GM12875 (cell line): ENCODE results near the gene RGL1.

Source experiments
- H3K4me3 ChIP-seq: one replicate; pipeline ENCODE4 v1.5.1; 2011; ENCODE audit warnings: low read depth, low read length, control low read depth
- CTCF ChIP-seq: IDR thresholded peaks from 2 replicates; pipeline ENCODE4 v1.5.1; 2011; ENCODE audit warnings: low read depth, mild to moderate bottlenecking, control low read depth, inconsistent platforms, low read length, moderate library complexity, borderline replicate concordance; ENCODE audit not compliant: insufficient read depth

RGL1 gene

GRCh38 chr1:183918589-183918988, 113.7 kb downstream of the RGL1 start:
- no peak overlapping the region for H3K4me3 ChIP-seq
- TF ChIP-seq CTCF, result no peak

GRCh38 chr1:183920651-183921050, 115.7 kb downstream of the RGL1 start:
- H3K4me3 ChIP-seq, result no peak overlapping the region
- no peak for TF ChIP-seq CTCF

- 0 out of 2 replicates have a peak, but pooled peaks have one; percentile 21 for TF ChIP-seq CTCF
- H3K4me3 ChIP-seq, result no peak overlapping the region
These were observed 117.3 kb downstream of the RGL1 start for GRCh38 chr1:183922197-183922596.

DNA sequence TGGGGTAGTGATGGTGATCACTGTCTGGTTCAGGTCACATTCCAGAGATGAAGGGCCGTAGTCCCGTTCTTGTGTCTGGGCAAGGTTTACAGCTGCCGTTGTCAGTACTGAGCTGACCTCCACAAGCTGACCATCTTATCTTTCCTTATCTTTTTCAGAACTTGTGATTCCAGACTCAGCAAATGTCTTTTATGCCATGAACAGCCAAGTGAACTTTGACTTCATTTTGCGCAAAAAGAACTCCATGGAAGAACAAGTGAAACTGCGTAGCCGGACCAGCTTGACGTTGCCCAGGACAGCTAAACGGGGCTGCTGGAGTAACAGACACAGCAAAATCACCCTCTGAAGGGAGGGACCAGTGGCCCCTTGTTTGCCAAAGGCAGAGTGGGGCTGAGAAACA, 121.0 kb downstream of the RGL1 start:
- H3K4me3 ChIP-seq, result no peak overlapping the region
- no peak for TF ChIP-seq CTCF

GRCh38 chr1:183926983-183927382, 122.1 kb downstream of the RGL1 start:
- TF ChIP-seq CTCF, result no peak
- H3K4me3 ChIP-seq, result no peak overlapping the region

DNA sequence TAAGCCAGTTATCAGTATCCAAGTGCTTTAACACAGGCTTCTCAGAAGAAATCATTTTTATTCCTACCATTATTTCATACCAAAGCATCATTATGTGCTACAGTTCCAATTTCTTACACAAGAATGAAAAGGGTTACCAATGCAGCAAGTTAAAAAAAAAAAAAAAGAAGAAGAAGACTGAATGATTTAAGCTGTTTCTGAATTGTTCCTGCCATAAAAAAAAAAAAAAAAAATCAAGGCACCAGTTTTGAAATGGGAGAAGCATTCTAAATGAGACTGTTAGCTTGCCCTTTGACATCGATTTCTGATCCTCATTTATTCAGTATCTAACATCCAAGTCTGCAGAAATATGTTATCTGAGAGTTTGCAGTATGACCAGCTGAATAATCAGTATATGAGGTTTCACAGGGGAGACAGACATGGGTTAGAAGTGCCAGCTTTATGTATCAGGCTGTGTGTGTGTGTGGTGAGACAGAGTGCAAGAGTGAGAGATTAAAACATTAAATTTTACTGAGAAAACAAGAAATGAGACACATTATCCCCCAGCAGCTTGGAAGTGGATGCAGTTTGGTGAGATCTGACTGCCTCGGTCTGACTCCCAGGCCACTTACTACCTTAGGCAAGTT, 126.8 kb downstream of the RGL1 start:
- no peak overlapping the region for H3K4me3 ChIP-seq
- TF ChIP-seq CTCF, result no peak

- no peak for TF ChIP-seq CTCF
- H3K4me3 ChIP-seq, result no peak overlapping the region
These were observed 127.5 kb downstream of the RGL1 start for GRCh38 chr1:183932412-183932811.
